Stimulated activated CD8-positive, alpha-beta memory T cell treated with anti-CD3 and anti-CD28 coated beads, Interleukin-7, amount 100 ng/mL, for 48 hours (primary cell): Measurements from ENCODE around the gene MAN1A2.

ENCODE experiments used
- DNase-seq, 2 donors: peaks; one replicate each; pipeline ENCODE4 v3.0.0-alpha.2; 2020; ENCODE audit warnings: low read depth in 1 of 2; ENCODE audit errors: extremely low read depth in 1 of 2

Gene MAN1A2

GRCh38 chr1:117481410-117481809 lies 114.2 kb downstream of the MAN1A2 start:
- no peak for DNase-seq

- no peak for DNase-seq
Observed at GRCh38 chr1:117493906-117494305, 126.7 kb downstream of the MAN1A2 start.

GRCh38 chr1:117495068-117495467 lies 127.8 kb downstream of the MAN1A2 start:
- no peak for DNase-seq

GRCh38 chr1:117499071-117499470 lies 131.8 kb downstream of the MAN1A2 start:
- no peak for DNase-seq

- no peak for DNase-seq
Observed at GRCh38 chr1:117500584-117500983, 133.3 kb downstream of the MAN1A2 start.

- DNase-seq: no peak
Observed at GRCh38 chr1:117501281-117501680, 134.0 kb downstream of the MAN1A2 start.

GRCh38 chr1:117511273-117511672 lies 144.0 kb downstream of the MAN1A2 start:
- DNase-seq: no peak

GRCh38 chr1:117512728-117513321 lies 145.6 kb downstream of the MAN1A2 start:
- DNase-seq: no peak

GRCh38 chr1:117523111-117523510 lies 155.9 kb downstream of the MAN1A2 start:
- no peak for DNase-seq

- DNase-seq: no peak
Observed at GRCh38 chr1:117527074-117527473, 159.8 kb downstream of the MAN1A2 start.

- no peak for DNase-seq
Observed at GRCh38 chr1:117527566-117528102, 160.4 kb downstream of the MAN1A2 start.

GRCh38 chr1:117529683-117530082 lies 162.4 kb downstream of the MAN1A2 start:
- no peak for DNase-seq

GRCh38 chr1:117531222-117531621 lies 164.0 kb downstream of the MAN1A2 start:
- DNase-seq: no peak

- DNase-seq: no peak
Observed at GRCh38 chr1:117534995-117535467, 167.8 kb downstream of the MAN1A2 start.

GRCh38 chr1:117535821-117536220 lies 168.6 kb downstream of the MAN1A2 start:
- no peak for DNase-seq

- DNase-seq: no peak
Observed at GRCh38 chr1:117537291-117537920, 170.2 kb downstream of the MAN1A2 start.

- DNase-seq: peak in 1 of 2 donors; percentile 13
Observed at GRCh38 chr1:117540532-117540931, 173.3 kb downstream of the MAN1A2 start.

GRCh38 chr1:117541003-117541402 lies 173.8 kb downstream of the MAN1A2 start:
- DNase-seq: no peak

GRCh38 chr1:117541585-117541984 lies 174.3 kb downstream of the MAN1A2 start:
- DNase-seq: no peak

GRCh38 chr1:117544509-117545109 lies 177.4 kb downstream of the MAN1A2 start:
- DNase-seq: no peak

GRCh38 chr1:117546467-117546866 lies 179.2 kb downstream of the MAN1A2 start:
- DNase-seq: no peak

- DNase-seq: no peak
Observed at GRCh38 chr1:117553471-117553870, 186.2 kb downstream of the MAN1A2 start.
